NK-92 treated with Interleukin-12 subunit alpha and Interleukin-12 subunit beta, amount 100 ng/mL, for 24 hours (cell line): Measurements from ENCODE around the gene RASA3.
"Not testable (repeated sequence)": the region's sequence is repeated elsewhere in the genome, so short reads cannot be mapped to it uniquely, and the experiment has no call there.

Experiments used
- DNase-seq: peaks from one replicate; lab custom pipeline; 2025; lab: John Stamatoyannopoulos, UW

Gene RASA3

DNA sequence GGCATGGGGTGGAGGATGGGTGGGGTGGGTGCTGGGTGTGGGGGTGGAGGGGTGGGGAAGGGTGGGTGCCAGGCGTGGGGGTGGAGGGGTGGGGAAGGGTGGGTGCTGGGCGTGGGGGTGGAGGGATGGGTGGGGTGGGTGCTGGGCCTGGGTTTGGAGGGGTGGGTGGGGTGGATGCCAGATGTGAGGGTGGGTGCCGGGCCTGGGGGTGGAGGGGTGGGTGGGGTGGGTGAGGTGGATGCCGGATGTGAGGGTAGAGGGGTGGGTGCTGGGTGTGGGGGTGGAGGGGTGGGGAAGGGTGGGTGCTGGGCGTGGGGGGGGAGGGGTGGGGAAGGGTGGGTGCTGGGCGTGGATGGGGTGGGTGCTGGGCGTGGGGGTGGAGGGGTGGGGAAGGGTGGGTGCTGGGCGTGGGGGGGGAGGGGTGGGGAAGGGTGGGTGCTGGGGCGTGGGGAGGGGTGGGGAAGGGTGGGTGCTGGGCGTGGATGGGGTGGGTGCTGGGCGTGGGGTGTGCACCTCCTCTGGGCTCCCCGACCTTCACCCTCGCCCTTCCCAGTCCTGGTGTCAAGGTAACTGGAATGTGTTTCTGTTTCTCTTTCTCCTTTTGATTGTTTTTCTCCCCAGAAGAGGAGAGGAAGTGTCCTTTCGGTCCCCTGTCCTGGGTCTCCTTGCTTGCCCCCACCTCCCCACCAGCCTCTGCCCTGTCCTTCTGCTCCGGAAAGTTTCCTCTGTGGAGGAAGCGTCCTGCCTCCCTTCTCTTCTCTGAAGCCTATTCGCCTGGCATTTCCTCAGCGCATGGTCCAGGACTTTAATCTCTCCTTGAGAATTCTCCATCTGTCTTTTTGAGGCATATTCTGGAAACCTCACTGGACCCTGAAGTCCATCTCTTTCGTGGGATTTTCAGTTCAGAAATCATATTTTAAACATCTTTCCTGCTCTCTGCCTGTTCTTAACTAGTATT, 23.8 kb upstream of the RASA3 start:
- DNase-seq, result no peak

DNA sequence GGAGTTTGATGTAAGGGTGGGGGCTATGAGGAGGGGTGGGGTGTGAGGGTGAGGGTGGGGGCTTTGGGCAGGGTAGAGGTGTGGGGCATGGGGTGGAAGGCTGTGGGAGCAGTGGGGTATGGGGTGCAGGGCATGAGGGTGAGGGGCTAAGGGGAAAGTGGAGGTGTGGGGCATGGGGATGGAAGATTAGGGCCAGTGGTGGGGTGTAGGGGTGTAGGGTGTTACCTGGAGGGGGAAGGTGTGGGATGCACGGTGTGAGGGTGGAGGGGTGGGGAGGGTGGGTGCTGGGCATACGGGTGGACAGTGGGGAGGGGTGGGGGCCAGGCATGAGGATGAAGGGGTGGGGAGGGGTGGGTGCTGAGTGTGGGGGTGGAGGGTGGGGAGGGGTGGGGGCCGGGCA, 22.9 kb upstream of the RASA3 start:
- no peak for DNase-seq

DNA sequence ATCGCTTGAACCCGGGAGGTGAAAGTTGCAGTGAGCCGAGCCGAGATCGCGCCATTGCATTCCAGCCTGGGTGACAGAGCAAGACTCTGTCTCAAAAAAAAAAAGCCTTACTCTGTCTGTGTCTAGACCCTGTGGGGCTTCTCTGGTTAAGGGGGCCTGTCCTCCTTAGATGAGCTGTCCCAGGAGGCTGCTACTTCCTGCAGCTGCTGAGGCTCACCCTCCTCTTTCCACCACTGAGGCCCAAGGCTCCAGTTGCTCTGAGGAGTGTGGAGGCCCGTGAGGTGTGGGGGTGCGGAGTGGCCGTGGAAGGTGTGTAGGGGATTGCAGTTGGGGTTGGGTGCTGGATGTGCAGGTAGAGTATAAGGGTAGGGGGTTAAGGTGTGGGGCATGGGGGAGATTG, 22.1 kb upstream of the RASA3 start:
- DNase-seq, result no peak

DNA sequence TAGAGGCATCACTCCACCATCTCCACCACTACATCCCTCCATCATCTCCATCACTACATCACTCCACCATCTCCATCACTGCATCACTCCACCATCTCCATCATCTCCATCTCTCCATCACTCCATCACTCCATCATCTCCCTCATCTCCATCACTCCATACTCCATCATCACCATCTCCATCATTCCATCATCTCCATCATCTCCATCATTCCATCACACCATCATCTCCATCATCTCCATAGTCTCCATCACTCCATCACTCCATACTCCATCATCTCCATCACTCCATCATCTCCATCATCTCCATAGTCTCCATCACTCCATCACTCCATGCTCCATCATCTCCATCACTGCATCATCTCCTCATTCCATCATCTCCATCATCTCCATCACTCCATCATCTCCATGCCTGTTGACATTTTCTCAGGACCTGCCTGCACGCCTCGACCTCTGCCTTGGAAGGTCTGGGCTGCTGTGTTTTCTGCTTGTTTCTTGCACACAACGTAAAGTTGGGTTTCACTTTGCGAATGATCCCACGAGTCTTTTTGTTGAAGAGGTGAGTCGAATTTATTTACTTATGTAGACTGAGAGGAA, 21.2 kb upstream of the RASA3 start:
- no peak for DNase-seq

DNA sequence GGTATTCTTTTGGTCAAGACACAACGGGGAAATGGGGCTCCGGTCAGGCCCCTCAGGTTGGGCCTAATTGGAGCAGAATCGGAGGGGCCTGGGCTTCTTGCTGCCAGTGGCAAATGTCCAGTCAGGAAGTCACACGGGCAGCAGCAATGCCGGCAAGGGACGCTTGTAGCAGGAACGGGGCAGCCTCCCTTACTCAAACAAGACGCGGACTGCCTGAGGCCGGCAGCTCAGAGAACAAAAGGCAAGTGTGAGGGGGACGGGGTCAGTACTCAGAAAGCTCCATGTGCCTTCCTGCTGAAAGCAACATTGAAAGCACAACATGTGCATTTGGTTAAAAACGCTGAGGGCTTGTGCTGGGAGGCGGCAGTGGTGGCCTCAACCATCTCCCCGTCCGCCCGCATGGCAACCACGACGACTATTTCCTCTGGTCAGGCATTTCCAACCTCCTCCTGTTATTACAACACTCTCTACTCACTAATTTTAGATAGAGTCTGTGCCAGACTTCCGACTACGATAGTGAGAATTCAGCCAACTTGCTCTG, 20.5 kb upstream of the RASA3 start:
- no peak for DNase-seq

DNA sequence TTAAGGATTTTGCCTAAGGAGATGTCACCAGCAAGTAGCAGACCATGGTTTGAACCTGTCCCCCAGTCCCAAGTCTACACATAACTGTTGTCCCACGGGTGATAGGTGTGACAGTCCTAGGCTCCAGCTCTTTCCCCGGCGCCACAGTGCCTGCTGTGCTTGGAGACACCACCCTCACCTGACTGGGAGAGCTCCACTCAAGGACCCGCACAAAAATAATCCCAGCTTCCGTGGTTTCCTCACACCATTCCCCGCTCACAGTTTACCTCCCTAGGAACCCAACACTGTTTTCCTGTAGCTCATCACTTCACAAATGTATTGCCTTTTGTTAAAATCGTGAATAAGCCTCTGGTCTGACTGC, 19.8 kb upstream of the RASA3 start:
- no peak for DNase-seq

DNA sequence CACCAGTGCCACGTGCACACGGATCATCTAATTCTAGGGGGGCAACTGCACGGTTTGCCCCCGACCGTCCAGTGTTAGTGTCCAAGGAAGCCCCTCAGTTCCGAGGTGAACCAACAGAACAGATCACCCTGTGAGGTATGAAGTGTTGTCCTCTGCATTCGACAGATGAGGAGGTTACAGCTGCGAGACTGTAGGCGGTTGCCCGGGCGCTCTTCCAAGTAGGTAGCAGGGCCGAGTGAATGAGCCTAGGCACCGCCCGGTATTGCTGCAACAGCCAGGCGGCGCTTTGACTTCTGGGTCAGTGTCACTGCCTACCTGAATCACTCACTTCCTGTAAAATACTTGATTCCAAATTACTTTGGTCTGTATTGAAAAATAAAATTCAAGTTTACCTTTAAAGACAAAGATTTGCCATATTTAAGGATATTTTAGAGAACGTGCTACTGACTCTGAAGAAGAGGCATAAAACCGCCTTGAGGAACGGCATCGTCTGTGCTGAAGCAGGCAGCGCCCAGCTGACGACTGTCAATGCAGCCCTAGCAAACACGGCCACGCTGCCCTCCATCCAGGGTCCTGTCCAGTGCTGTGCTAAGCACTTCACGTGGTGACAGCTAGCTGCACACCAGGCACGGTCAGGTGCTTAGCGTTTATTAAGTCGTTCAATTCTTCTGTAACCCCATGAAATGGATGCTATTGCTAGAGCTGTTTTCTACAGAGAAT, 19.3 kb upstream of the RASA3 start:
- no peak for DNase-seq

DNA sequence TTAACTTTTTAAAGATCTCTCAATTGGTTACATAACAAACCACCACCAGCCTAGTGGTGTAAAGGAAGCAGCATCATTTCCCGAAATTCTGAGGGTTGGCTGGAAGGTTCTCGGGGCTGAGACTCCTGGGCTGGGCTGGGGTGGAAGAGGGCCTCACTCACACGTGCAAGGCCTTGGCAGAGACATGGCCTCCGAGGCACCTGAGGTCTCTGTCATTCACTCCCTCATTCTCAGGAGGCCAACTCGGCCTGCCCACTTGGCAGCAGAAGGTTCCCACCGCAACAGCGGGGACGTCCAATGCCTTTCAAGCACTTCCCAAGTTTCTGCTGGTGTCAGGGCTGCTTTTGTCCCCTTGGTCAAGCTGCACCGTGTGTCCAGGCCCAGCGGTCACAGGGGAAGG, 18.6 kb upstream of the RASA3 start:
- no peak for DNase-seq

DNA sequence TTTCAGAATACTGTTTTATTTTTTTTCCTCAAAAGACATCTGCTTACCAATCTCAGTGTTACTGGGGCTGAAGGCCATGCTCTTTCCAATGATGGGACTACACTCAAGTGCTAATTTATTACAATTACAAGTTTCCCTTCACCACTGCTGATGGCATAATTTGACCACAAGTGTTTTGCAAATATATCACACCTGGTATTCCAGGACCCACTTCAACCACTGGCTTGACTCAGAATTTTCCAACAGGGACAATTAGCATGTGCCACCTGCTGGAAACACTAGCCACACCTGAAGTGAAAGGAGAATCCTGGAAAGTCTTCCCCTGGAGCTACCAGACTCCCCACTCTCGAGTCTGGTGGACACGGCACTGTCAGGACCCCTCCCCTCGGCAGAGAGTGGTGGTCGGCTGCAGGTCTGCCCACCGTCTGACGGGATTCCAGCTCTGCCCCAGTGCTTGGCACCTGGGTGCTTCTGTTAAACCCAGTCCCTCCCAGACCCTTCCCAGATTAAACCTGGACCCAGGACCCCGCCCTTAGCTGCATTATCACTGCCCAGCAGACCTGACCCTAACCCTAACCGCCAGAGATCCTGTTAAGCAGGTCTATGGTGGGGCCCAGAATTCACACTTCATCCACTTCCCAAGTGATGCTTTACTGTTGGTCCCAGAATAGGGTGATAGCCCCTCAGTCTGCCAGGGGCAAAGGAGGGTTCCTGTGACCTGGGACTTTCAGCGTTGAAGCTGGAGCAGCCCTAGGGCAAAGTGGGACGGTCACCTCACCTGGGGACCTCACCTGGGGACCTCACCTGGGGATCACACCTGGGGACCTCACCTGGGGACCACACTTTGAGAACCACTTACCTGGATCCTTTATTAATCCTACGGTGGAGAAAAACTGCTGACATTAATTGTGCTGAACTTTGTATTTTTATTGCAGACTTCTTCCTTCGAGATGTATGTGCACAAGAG, 17.6 kb upstream of the RASA3 start:
- DNase-seq, result no peak

DNA sequence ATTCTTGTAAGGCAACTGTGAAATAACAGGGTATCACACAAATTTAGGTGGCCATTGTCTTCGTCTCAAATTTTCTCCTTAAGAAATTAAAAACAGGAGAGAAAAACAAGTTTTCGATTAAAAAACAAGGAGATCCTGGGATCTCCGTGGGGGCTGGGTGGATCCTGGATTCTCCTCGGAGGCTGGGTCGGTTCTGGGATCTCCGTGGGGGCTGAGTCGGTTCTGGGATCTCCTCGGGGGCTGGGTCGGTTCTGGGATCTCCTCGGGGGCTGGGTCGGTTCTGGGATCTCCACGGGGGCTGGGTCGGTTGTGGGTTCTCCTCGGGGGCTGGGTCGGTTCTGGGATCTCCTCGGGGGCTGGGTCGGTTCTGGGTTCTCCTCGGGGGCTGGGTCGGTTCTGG, 16.5 kb upstream of the RASA3 start:
- not testable (repeated sequence) for DNase-seq

DNA sequence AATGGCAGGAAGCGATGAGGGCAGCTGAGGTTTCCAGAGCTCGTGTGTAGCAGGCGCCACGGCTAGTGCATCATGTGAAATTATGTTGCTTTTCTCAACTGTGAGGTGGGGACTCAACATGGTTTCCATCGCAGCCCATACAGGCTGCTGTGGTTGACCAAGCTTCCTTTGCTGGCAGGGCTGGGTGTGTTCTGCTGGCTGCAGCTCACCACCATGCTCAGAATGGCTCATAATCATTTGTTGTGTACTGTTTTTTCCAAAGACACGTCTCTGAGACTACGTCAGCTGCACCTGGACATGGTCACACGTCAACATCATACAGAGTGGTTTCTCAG, 16.1 kb upstream of the RASA3 start:
- DNase-seq, result peak; percentile 84

DNA sequence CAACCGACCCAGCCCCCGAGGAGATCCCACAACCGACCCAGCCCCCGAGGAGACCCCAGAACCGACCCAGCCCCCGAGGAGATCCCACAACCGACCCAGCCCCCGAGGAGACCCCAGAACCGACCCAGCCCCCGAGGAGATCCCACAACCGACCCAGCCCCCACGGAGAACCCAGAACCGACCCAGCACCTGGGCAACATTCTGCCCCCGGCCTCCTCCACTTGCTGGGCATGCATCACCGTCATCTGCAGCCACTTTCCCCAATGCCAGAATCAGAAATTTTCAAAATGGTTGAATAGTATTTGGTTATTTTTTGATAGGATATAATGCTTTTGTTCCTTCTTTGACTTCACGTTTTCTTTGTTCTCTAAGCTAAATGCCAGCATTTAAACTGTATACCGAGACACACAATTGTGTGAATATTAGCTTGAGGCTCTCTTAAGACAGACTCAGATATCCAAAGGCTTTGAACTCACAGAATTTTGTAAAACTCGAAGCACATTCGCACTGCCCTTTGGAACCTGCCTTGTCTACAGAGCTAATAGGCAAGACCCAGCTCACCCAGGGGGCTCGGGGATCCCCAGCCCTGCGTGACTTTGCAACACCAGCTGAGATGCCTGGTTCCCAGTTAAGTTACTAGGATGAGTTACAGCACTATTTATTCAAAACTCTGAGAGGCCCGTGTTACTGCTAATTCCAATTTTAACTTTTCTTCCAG, 15.5 kb upstream of the RASA3 start:
- peak; percentile 76 for DNase-seq

DNA sequence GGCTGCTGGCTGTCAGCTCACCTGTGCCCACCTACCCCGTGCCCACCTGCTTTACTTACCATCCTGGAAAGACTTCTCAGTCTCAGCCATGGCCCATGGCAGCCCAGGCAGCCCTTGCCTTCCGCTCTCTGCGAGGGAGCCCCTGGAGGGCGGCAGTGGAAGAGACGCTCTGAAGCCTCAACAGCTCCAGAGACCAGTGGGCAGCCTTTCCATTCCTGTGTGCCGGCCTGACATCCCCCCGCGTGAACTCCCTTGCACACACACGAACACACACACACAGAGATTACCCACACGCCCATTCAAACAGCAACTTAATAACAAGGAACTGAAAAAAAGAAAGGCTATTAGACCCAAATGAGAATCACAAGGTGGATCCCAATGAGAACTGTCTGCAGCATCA, 14.2 kb upstream of the RASA3 start:
- DNase-seq, result no peak

DNA sequence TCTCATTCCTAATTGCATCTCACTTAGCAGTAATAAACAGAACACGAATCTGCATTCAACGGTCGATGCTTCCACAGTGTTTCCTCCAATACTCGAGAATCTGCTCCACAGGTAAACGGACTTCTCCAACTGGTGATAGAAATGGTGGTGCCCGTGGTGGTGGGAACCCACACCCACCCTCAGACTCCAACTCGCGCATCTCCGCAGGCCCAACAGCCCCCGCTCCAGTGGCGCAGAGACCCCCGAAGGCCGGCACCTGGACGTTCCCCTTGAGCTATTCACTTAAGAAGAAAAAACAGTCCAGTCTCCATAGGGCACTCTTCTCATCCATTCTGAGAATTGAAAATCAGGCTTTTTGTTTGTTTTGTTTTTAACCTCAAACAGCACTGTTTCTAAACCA, 13.8 kb upstream of the RASA3 start:
- DNase-seq, result no peak

DNA sequence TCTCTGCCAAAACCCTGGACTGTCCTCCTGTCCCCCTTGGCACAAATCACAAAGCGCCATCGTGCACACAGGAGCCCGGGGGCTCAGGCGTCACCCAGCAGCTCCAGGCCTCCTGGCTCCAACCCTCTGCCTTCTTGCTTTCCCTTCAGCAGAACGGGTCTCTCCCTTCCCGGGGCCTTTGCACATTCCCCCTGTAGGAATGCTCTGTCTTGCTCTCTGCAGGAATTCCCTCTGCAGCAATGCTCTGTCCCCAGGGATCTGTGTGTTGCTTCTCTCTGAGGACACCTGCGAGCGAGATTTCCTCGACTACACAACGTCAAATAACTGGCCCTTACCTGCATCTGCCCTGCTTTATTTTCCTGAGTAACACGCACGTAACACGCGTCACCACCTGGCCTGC, 13.3 kb upstream of the RASA3 start:
- DNase-seq, result no peak

DNA sequence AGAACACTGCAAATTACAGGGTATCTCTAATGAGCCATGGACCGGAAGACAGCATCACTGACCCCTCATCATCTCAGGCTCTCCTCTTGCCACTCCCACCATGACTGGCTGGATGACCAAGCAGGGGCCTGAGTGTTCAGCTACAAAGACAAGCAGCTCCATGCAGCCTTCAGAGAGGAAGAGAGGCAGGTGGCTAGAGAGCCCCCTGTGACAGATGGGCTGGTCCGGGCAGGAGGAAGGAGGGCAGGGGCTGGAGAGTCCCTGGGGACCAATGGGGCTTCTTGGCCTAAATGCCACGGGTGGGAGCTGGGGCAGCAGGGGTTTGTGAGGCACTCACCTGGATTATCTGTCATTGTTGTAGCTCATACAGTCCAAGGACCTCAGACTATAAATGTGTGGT, 12.8 kb upstream of the RASA3 start:
- no peak for DNase-seq

DNA sequence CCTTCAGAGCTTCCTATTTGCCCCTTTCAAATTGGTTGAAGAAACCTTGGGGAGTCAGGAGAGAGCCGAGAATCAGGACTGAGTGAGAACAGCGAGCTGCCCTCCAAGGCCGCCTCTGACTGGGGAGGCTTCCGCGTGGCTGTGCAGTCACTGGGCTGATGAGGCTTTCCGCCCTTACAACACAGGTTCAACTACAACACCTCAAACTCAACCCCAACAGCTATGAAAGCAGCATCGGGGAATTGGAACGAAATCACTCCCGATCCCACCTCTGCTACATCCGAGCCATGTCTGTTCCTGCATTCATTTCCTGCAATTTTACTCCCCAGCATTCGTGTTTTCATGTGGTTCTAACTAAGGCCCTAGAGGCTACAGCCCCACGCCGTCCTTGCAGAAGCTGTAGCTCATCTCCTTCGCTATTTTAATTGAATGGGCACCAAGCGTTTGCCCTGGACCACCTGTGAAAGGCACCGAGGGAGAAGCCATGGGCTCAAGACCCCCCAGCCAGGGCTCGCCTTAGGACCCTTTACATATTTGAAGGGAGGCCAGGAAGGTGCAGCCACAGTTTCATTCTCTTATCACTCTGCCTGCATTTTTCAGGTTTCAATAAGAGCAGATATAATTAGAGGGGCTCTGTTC, 12.3 kb upstream of the RASA3 start:
- DNase-seq, result no peak

DNA sequence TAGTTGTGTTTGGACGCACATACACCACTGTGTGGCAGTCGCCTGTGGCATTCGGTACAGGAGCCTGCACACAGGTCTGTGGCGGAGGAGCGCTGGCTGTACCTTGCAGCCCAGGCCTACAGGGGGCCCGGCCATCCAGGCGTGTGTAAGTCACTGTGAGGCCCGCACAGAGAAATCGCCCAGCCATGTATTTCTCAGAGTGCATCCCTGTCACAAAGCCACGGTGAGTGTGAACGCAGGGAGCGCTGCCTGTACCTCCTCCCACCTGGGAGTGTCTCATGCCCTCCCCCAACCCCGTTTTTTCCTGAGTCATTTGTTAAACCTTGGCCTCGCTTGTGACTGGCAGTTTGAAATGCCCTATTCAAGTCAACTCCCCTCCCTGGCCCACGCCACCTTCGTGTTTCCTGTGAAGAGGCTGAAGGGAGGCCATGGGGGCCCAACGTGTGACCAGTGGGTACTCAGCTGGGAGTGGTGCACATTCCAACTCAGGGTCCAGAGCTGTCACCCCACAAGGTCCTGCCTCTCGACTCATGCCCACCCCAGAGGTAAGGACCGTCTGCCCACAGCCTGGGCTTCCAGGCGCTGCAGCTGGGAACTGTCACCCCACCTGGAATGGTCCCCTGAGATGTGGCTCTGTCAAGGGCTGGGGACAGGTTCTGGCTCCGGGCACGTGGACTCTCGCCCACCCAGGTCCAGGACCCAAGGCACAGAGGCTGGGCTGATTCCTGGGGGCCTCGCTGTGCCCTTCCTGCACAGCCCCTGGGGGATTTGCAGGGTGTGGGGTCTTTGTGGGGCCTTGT, 11.6 kb upstream of the RASA3 start:
- no peak for DNase-seq

DNA sequence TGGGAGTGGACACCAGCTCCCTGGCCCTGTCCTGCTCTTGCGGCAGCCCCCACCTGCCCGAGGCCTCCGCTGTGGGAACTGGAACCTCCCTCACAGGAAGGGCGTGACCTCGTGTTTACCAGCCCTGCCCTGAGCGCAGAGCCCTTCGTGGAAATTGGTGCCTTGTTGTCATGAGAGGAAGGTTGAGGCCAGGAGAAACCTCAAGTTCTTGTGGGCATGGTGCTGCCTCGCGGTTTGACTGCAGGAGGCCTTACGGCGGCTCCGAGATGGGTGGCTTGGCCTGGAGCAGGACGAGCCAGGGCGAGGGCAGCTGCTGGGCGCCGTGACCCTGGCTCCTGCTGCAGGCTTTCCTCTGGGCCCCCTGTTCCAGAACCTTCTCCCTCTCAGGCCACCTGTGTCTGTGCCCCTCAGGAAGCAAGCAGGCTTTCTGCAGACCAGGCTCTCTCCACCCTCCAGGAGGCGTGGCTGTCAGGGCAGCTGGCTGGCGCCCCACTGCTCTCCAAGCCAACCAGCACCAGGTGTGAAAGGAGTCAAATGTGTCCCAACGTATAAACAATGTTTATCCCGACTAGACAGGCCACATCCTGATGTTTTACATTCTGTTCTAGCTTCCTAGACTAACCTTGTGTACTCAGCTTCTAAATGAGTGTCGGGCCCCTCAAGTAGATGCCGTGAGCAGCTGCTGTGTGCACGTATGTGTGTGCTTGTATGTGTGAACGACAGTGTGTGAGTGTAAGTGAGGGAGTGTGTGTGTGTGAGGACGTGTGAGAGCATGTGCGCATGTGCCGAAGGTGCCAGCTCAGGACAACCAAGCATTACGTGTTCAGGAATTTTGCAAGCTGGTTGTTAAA, 10.4 kb upstream of the RASA3 start:
- peak; percentile 77 for DNase-seq
